NCI-H345 treated with DMSO at 0.1 percent for 48 hours (cell line): ENCODE data around the gene DNAAF1.
A peak's percentile ranks its signal among the peaks of the same experiment; 100 is the strongest.
"Not testable (repeated sequence)": the region's sequence is repeated elsewhere in the genome, so short reads cannot be mapped to it uniquely, and the experiment has no call there.

Source experiments
- DNase-seq: peaks from one replicate; lab custom pipeline; 2025; ENCODE audit not compliant: unreplicated experiment; lab: John Stamatoyannopoulos, UW

The DNAAF1 gene

GRCh38 chr16:84182680-84183571, 37.8 kb downstream of the DNAAF1 start:
- no peak for DNase-seq

GRCh38 chr16:84183572-84183875, 38.4 kb downstream of the DNAAF1 start:
- DNase-seq = no peak

GRCh38 chr16:84183911-84184591, 38.9 kb downstream of the DNAAF1 start:
- no peak for DNase-seq

GRCh38 chr16:84184775-84185174, 39.7 kb downstream of the DNAAF1 start:
- DNase-seq = no peak

- DNase-seq = peak; percentile 57
These were observed 41.8 kb downstream of the DNAAF1 start, which contains the start of gene TAF1C for GRCh38 chr16:84186685-84187437. TAF1C (minus strand) TSS chr16:84187057; CDS start chr16:84184988, 2,069 bp downstream.

DNA sequence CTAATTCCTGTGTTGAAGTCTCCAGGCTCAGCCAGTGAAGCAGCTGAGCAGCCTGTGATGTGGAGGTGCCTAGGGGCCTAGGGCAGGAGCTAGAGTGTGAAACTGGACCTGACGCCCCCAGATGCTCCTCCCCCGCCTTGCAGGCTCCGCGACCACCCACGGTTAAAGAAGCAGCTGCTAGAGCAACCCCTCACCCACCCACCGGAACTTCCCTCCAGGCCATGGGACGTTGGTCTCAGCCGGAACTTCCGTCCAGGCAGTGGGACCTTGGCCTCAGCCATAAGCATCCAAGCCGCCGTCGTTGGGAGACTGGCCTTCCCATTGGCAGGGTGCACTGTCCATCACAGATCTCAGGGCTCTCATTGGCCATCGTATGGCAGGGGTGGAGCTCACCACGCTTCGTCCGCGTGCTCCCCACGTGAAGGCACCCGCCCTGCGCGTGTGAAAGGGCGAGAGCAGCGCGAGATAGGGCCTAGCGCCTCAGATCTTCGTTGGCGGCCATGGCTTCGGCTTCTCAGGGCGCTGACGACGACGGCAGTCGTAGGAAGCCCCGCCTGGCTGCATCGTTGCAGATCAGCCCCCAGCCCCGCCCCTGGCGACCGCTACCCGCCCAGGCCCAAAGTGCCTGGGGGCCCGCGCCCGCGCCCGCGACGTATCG, 45.8 kb downstream of the DNAAF1 start, which contains the start of gene ADAD2:
Gene ADAD2, plus strand, starts transcription at position 427 of the 658 bp plus-strand sequence. Its CDS starts 74 bp downstream, at position 501.
- DNase-seq = no peak

DNA sequence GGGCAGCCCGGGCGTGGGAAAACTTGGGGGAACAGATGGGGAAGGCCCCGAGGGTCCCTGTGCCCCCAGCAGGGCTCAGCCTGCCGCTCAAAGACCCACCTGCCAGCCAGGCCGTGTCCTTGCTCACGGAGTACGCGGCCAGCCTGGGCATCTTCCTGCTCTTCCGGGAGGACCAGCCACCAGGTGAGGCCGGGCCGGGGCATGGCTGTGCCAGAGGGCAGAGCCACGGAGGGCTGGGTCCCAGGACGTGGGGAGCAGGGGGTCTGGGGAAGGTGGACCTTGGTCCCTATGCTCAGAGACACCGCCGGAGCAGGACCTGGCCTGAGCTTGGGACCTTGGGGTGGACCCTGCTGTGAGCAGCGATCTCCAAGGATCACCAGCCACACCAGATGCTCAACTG, 46.4 kb downstream of the DNAAF1 start:
- no peak for DNase-seq

GRCh38 chr16:84193480-84193879, 48.4 kb downstream of the DNAAF1 start:
- DNase-seq = no peak

GRCh38 chr16:84194018-84194417, 48.9 kb downstream of the DNAAF1 start:
- no peak for DNase-seq

DNA sequence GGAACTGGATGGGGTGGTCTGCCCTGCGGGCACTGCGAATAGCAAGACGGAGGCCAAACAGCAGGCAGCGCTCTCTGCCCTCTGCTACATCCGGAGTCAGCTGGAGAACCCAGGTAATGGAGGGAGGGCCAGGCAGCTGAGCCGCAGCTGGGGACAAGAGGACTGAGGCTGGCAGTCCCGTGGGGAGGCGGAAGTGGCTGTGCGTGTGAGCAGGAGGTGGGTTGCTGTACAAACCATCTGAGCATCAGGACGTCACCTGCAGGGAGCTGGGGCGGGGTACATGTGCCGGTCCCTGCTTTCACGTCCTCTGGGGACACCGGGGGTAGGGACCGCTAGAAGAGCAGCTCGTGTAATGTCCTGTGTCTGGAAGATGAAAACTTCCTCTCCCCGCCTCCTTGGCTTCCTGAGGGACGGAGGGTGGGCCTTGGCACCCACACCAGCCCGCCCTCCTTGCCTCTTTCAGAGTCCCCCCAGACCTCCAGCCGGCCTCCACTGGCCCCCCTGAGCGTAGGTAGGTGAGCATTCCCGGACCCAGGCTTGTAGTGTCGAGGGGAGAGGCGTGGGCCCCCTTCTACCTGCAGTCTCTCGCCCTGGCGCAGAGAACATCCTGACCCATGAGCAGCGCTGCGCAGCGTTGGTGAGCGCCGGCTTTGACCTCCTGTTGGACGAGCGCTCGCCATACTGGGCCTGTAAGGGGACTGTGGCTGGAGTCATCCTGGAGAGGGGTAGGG, 49.5 kb downstream of the DNAAF1 start:
- peak; percentile 41 for DNase-seq

DNA sequence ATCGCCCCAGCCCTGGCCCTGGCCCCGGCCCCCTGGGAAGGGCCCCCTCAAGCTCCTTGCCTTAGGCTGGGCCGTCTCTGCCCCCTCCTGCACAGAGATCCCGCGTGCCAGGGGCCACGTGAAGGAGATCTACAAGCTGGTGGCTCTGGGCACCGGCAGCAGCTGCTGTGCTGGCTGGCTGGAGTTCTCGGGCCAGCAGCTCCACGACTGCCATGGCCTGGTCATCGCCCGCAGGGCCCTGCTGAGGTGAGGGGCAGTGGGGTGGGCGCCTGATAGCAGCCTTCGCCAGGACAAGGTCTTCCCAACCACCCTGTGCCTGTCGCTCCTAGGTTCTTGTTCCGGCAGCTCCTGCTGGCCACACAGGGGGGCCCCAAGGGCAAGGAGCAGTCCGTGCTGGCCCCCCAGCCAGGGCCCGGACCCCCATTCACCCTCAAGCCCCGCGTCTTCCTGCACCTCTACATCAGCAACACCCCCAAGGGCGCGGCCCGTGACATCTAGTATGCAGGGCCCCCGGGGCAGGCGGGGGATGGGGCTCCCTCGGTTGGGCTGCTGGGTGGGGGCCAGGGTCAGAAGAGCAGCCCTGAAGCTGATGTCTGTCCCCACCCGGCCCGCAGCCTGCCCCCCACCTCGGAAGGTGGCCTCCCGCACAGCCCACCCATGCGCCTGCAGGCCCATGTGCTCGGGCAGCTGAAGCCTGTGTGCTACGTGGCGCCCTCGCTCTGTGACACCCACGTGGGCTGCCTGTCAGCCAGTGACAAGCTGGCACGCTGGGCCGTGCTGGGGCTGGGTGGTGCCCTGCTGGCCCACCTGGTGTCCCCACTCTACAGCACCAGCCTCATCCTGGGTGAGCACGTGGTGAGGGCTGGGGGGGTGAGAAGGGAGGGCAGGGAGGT, 50.3 kb downstream of the DNAAF1 start:
- no peak for DNase-seq

DNA sequence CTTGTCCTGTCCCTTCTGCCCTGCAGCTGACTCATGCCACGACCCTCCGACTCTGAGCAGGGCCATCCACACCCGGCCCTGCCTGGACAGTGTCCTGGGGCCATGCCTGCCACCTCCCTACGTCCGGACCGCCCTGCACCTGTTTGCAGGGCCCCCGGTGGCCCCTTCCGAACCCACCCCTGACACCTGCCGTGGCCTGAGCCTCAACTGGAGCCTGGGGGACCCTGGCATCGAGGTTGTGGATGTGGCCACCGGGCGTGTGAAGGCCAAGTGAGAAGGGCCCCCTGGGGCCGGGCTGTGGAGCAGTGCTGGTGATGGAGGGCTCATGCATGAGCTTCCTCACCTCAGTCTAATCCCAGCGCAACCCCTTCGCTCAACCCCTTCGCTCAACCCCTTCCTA, 51.0 kb downstream of the DNAAF1 start:
- no peak for DNase-seq

GRCh38 chr16:84196727-84197394, 51.8 kb downstream of the DNAAF1 start:
- DNase-seq = no peak

GRCh38 chr16:84197466-84198128, 52.5 kb downstream of the DNAAF1 start:
- no peak for DNase-seq

- no peak for DNase-seq
These were observed 53.3 kb downstream of the DNAAF1 start for GRCh38 chr16:84198401-84198800.

DNA sequence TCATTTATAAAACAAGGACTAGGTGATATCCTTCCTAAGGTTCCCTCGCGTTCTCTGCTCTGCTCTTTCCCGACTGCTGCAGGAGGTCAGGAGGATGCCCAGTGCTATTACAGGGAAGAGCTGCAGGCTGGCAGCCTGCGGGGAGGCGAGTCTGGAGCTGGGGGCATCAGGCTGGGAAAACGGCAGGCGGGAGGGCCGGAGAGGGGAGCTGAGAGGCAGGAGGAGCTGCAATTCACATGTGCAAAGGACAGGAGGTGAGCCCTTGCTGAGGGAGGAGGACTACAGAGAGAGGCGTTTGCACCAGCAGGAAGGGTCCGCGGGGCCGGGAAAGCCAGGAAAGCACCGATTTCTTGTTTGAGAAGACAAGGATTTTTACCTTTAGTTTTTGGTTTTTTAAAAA, 54.0 kb downstream of the DNAAF1 start:
- no peak for DNase-seq

GRCh38 chr16:84199861-84200260, 54.8 kb downstream of the DNAAF1 start:
- DNase-seq = no peak

DNA sequence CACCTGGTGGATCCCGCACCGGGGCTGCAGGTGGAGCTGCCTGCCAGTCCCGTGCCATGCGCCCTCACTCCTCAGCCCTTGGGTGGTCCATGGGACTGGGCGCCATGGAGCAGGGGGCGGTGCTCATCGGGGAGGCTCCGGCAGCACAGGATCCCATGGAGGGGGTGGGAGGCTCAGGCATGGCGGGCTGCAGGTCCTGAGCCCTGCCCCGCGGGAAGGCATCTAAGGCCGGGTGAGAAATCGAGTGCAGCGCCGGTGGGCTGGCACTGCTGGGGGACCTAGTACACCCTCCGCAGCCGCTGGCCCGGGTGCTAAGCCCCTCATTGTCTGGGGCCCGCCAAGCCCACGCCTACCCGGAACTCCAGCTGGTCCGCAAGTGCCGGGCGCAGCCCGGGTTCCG, 59.4 kb downstream of the DNAAF1 start:
- DNase-seq = not testable (repeated sequence)
